NB4 (cell line): ENCODE data around the gene C17orf107.

Source experiments
- MYC ChIP-seq: IDR thresholded peaks from 2 replicates; pipeline ENCODE4 v1.6.1; 2011; ENCODE audit warnings: low read depth, low read length
- POLR2A ChIP-seq: IDR thresholded peaks from 2 replicates; pipeline ENCODE4 v1.6.1; 2011; ENCODE audit warnings: mild to moderate bottlenecking; ENCODE audit not compliant: insufficient read length; ENCODE audit errors: extremely low read depth
- TF ChIP-seq, protein P1 (sequence below): IDR thresholded peaks from one replicate; pipeline ENCODE4 v1.5.1; 2012; ENCODE audit warnings: low read depth, low read length

DNA sequence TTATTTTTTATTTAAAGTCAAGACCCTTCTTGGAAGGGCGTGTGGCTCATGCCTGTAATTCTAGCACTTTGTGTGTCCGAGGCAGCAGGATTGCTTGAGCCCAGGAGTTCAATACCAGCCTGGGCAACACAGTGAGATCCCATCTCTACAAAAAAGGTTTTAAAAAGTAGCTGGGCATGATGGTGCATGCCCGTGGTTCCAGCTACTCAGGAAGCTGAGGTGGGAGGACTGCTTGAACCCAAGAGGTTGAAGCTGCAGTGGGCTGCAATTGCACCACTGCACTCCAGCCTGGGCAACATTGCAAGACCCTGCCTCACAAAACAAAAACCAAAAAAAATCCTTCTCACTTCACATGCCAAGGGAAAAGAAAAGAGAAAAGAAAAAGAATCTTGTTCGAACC, 36.6 kb upstream of the C17orf107 start:
- TF ChIP-seq, protein P1, sequence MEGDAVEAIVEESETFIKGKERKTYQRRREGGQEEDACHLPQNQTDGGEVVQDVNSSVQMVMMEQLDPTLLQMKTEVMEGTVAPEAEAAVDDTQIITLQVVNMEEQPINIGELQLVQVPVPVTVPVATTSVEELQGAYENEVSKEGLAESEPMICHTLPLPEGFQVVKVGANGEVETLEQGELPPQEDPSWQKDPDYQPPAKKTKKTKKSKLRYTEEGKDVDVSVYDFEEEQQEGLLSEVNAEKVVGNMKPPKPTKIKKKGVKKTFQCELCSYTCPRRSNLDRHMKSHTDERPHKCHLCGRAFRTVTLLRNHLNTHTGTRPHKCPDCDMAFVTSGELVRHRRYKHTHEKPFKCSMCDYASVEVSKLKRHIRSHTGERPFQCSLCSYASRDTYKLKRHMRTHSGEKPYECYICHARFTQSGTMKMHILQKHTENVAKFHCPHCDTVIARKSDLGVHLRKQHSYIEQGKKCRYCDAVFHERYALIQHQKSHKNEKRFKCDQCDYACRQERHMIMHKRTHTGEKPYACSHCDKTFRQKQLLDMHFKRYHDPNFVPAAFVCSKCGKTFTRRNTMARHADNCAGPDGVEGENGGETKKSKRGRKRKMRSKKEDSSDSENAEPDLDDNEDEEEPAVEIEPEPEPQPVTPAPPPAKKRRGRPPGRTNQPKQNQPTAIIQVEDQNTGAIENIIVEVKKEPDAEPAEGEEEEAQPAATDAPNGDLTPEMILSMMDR: no peak
- no peak for TF ChIP-seq MYC
- no peak for TF ChIP-seq POLR2A
